ENCODE data around the gene NEK1.

DNA sequence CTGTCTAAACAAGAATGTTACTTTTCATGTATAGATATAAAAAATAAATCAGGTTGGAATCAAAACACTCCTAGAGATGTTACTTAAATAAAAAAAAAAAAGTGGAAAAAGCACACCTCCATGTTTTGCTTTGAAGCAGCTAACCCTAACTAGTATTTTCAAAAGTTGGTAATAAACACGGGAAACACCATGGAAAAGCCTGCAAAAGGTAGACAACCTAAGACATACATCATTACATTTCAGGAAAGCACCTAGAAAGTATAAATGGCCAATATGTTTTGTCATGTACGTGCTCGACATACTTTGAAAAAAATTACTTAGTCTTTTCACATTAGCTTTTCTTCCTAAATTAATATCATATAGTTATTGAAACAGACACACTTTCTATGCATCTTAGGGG, 211.6 kb downstream of the NEK1 start:
- TF ChIP-seq, protein P1, sequence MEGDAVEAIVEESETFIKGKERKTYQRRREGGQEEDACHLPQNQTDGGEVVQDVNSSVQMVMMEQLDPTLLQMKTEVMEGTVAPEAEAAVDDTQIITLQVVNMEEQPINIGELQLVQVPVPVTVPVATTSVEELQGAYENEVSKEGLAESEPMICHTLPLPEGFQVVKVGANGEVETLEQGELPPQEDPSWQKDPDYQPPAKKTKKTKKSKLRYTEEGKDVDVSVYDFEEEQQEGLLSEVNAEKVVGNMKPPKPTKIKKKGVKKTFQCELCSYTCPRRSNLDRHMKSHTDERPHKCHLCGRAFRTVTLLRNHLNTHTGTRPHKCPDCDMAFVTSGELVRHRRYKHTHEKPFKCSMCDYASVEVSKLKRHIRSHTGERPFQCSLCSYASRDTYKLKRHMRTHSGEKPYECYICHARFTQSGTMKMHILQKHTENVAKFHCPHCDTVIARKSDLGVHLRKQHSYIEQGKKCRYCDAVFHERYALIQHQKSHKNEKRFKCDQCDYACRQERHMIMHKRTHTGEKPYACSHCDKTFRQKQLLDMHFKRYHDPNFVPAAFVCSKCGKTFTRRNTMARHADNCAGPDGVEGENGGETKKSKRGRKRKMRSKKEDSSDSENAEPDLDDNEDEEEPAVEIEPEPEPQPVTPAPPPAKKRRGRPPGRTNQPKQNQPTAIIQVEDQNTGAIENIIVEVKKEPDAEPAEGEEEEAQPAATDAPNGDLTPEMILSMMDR (IDR thresholded peaks at IDR 0.05; ENCODE audit: low read length): no peak
- TF ChIP-seq EZH2 (optimal IDR thresholded peaks at IDR 0.05; ENCODE audit: low read depth, low read length): no peak
- no peak for TF ChIP-seq EZH2phosphoT487 (IDR thresholded peaks at IDR 0.05; ENCODE audit: low read length)

Data from MM.1S (cell line).